Suprapubic skin (tissue), 4 donors: ENCODE measurements around the gene KCNC2. TPM values are rescaled to one million over a fixed set of nuclear protein-coding genes. Genes with fewer than 3 reads are reported as not detected.

Experiments
- DNase-seq, 2 donors: peaks; one replicate each; pipeline ENCODE4 v3.0.0-alpha.2; 2019; ENCODE audit warnings: low spot score in 2 of 2
- H3K27ac ChIP-seq: fragments of 200-600 bp; sonication (generic); one replicate; pipeline ENCODE4 v1.5.1; 2019
- H3K27me3 ChIP-seq: fragments of 200-600 bp; sonication (generic); one replicate; pipeline ENCODE4 v1.5.1; 2019
- H3K36me3 ChIP-seq: fragments of 200-600 bp; sonication (generic); one replicate; pipeline ENCODE4 v1.5.1; 2019
- H3K4me1 ChIP-seq: fragments of 200-600 bp; sonication (generic); one replicate; pipeline ENCODE4 v1.5.1; 2019
- H3K4me3 ChIP-seq: fragments of 200-600 bp; sonication (generic); one replicate; pipeline ENCODE4 v1.5.1; 2019; ENCODE audit warnings: mild to moderate bottlenecking
- H3K9me3 ChIP-seq: fragments of 200-600 bp; sonication (generic); one replicate; pipeline ENCODE4 v1.5.1; 2019
- CTCF ChIP-seq, 2 donors: fragments of 200-600 bp in 1 of 2; fragments of 450-650 bp in 1 of 2; sonication (generic) in 1 of 2; IDR thresholded peaks; one replicate each; pipeline ENCODE4 v1.5.1; 2016 to 2019; ENCODE audit warnings: antibody characterized with exemption in 2 of 2, mild to moderate bottlenecking in 1 of 2, moderate library complexity in 1 of 2
- EP300 ChIP-seq: sonication (generic); formaldehyde crosslinking; IDR thresholded peaks from one replicate; pipeline ENCODE4 v1.6.1; 2017; ENCODE audit warnings: antibody characterized with exemption
- POLR2A ChIP-seq, 2 donors: fragments of 450-650 bp; IDR thresholded peaks; one replicate each; pipeline ENCODE4 v1.6.1; 2017; ENCODE audit warnings: antibody characterized with exemption in 2 of 2, mild to moderate bottlenecking in 2 of 2, moderate library complexity in 2 of 2
- POLR2AphosphoS5 ChIP-seq, 3 donors: sonication (generic); formaldehyde crosslinking; IDR thresholded peaks; one replicate each; pipeline ENCODE4 v1.6.1; 2017; ENCODE audit warnings: antibody characterized with exemption in 3 of 3
- WGBS: methylation state at CpG from one replicate; pipeline ENCODE4 v1.1.5; 2018; 5-methylcytosine and 5-hydroxymethylcytosine counted together
- total RNA-seq, 4 donors: library from RNA; depleted of rRNA; stranded (reverse); fragments of >200 nt; gene quantifications; one replicate each; pipeline ENCODE4 v1.1.0, GENCODE V29; 2016

The KCNC2 gene
- total RNA-seq: under 1 TPM in 1 of 4 donors, not detected in 3; 0.21 TPM

- no peak within 1 kb of the TSS for H3K27ac ChIP-seq
- DNase-seq: no peak
- WGBS: 55% methylated on average over 3 of the region's 3 CpGs
- no peak for TF ChIP-seq POLR2AphosphoS5 (IDR thresholded peaks at IDR 0.05)
- no peak for TF ChIP-seq CTCF (IDR thresholded peaks at IDR 0.05)
- no peak for TF ChIP-seq POLR2A (IDR thresholded peaks at IDR 0.05)
- no peak for TF ChIP-seq EP300
- peaks cover 6% of the 10 kb centered on the region for H3K4me1 ChIP-seq
- H3K4me3 ChIP-seq: no peak within 1 kb of the TSS
- no peaks in the 10 kb centered on the region for H3K36me3 ChIP-seq
- H3K27me3 ChIP-seq: peaks cover 39% of the 10 kb centered on the region
- H3K9me3 ChIP-seq: no peaks in the 10 kb centered on the region
These were observed at the start of gene KCNC2 for GRCh38 chr12:75209812-75210138. KCNC2 (minus strand) TSS chr12:75209839.

DNA sequence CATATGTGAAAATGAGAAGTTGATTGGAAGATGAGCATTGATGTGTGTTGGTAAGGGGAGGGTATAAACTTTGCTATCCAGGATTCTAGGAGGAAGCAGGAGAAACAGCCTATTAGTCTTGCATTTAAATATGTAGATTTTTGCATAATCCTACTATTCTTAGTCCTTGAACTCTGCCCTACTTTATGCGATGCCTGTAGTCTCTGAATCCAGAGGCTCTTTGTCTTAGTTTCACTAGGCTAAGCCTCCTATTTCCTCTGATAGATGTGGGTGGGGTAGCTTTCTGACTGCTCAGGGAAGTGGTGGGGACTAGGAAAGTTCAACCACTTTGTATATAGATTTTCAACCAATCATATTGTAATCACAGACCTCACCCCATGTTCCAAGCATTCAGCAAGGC is 49.5 kb upstream of the KCNC2 start:
- no peaks in the 10 kb centered on the region for H3K9me3 ChIP-seq
- 78% methylated on average over 1 of the region's 1 CpG for whole genome bisulfite sequencing

GRCh38 chr12:75257510-75257909 is 47.9 kb upstream of the KCNC2 start:
- H3K9me3 ChIP-seq: no peaks in the 10 kb centered on the region
- no peak overlapping the region for H3K4me3 ChIP-seq
- 57% methylated on average over 2 of the region's 2 CpGs for WGBS
- H3K27ac ChIP-seq: no peak overlapping the region
- H3K36me3 ChIP-seq: no peaks in the 10 kb centered on the region
- no peaks in the 10 kb centered on the region for H3K4me1 ChIP-seq
- TF ChIP-seq EP300 (no peak), CTCF (IDR thresholded peaks at IDR 0.05) (no peak), POLR2A (IDR thresholded peaks at IDR 0.05) (no peak), POLR2AphosphoS5 (IDR thresholded peaks at IDR 0.05) (no peak)
- DNase-seq: no peak
- H3K27me3 ChIP-seq: no peaks in the 10 kb centered on the region

More for the DNA sequence above, 49.5 kb upstream of the KCNC2 start:
- Histone ChIP-seq H3K36me3 (no peaks in the 10 kb centered on the region), H3K27me3 (no peaks in the 10 kb centered on the region), H3K4me1 (no peaks in the 10 kb centered on the region), H3K4me3 (no peak overlapping the region), H3K27ac (no peak overlapping the region)
- TF ChIP-seq POLR2A (IDR thresholded peaks at IDR 0.05) (no peak), POLR2AphosphoS5 (IDR thresholded peaks at IDR 0.05) (no peak), CTCF (IDR thresholded peaks at IDR 0.05) (no peak), EP300 (no peak)
- no peak for DNase-seq

DNA sequence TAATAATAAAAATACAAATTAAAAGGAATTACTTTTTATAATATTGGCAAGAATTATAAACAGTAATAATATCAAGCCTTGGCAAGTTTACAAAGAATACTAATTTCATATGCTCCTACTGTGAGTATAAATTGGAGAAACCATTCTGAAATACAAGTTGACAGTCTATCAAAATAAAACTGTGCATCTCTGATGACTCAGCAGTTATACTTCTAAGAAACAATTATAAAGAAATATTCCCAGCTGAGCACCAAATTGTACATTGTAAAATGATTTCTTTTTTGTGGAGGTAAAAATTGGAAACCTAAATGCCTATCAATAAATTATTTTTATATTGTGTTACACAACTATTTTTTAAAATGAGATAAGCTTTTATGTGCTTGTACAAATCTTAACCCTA is 35.5 kb upstream of the KCNC2 start:
- no peak overlapping the region for H3K27ac ChIP-seq
- DNase-seq: no peak
- H3K36me3 ChIP-seq: no peaks in the 10 kb centered on the region
- H3K27me3 ChIP-seq: no peaks in the 10 kb centered on the region
- TF ChIP-seq POLR2AphosphoS5 (IDR thresholded peaks at IDR 0.05): no peak
- no peak for TF ChIP-seq CTCF (IDR thresholded peaks at IDR 0.05)
- H3K4me1 ChIP-seq: no peaks in the 10 kb centered on the region
- H3K4me3 ChIP-seq: no peak overlapping the region
- H3K9me3 ChIP-seq: no peaks in the 10 kb centered on the region

DNA sequence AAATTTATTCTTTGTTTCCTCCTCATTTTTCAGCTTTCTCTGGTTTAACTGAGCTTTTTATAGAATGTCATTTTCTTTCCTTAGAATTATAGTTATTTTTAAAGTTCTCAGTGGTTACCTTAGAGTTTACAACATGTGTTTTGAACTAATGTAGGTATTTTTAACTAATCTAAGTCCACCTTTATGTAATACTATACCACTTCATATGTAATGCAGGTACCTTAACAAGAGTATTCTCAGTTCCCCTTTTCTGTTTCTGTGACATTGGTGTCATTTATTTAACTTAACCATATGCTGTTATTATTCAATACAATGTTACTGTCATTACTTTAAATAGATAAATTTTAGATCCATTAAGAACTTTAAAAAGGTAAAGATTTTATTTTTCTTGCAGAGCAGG is 30.3 kb upstream of the KCNC2 start:
- no peak for TF ChIP-seq POLR2AphosphoS5 (IDR thresholded peaks at IDR 0.05)
- no peak for TF ChIP-seq POLR2A (IDR thresholded peaks at IDR 0.05)
- TF ChIP-seq EP300: no peak
- H3K36me3 ChIP-seq: no peaks in the 10 kb centered on the region
- no peaks in the 10 kb centered on the region for H3K4me1 ChIP-seq
- no peak overlapping the region for H3K4me3 ChIP-seq
- no peaks in the 10 kb centered on the region for H3K9me3 ChIP-seq
- DNase-seq: no peak
- no peak overlapping the region for H3K27ac ChIP-seq
- H3K27me3 ChIP-seq: no peaks in the 10 kb centered on the region

GRCh38 chr12:75236206-75236605 is 26.6 kb upstream of the KCNC2 start:
- Histone ChIP-seq H3K27me3 (no peaks in the 10 kb centered on the region), H3K36me3 (no peaks in the 10 kb centered on the region), H3K9me3 (peaks cover 3% of the 10 kb centered on the region), H3K4me3 (no peak overlapping the region), H3K27ac (no peak overlapping the region), H3K4me1 (no peaks in the 10 kb centered on the region)
- WGBS: 47% methylated on average over 1 of the region's 1 CpG
- TF ChIP-seq EP300: no peak
- no peak for TF ChIP-seq POLR2AphosphoS5 (IDR thresholded peaks at IDR 0.05)
- TF ChIP-seq POLR2A (IDR thresholded peaks at IDR 0.05): no peak
- TF ChIP-seq CTCF (IDR thresholded peaks at IDR 0.05): no peak
- no peak for DNase-seq
